GM12878 (cell line): ENCODE data around the gene KRTAP15-1. TPM values are rescaled to one million over a fixed set of nuclear protein-coding genes. Genes with fewer than 3 reads are reported as not detected.

ENCODE experiments used
- ATAC-seq: fragments of 200-7000 bp; cut with Tn5 transposase; 3 replicates; pipeline ENCODE4 v1.9.1; 2020; ENCODE audit warnings: mild to moderate bottlenecking, moderate library complexity
- BruUV-seq: library from RNA; stranded (reverse); fragments of 400-500 nt; replicated peaks from 2 replicates; lab custom pipeline; 2021; lab: Mats Ljungman, UMichigan
- CTCF ChIA-PET: fragments of 300-600 bp; sonication (Branson Sonifier 250); formaldehyde crosslinking; extraction: SDS; loops from one replicate; lab custom pipeline; 2021; ENCODE audit warnings: inconsistent platforms; lab: Yijun Ruan, JAX
- POLR2A ChIA-PET: fragments of 350-600 bp; formaldehyde crosslinking; extraction: SDS; loops from one replicate; lab custom pipeline; 2021; ENCODE audit warnings: inconsistent platforms; lab: Charles Lee
- RAD21 ChIA-PET: fragments of 300-600 bp; sonication (Branson Sonifier 250); formaldehyde crosslinking; loops from one replicate; lab custom pipeline; 2023; ENCODE audit warnings: antibody characterized with exemption; ENCODE audit not compliant: unreplicated experiment; lab: Charles Lee
- SMC1A ChIA-PET: fragments of 300-600 bp; sonication (Branson Sonifier 250); formaldehyde crosslinking; loops from one replicate; lab custom pipeline; 2023; ENCODE audit not compliant: unreplicated experiment, uncharacterized antibody; lab: Charles Lee
- DNase-seq: peaks from one replicate; pipeline ENCODE4 v3.0.0-alpha.2; 2011; ENCODE audit warnings: low read depth, low spot score
- FAIRE-seq: peaks from 3 replicates; lab custom pipeline; 2011; peaks lifted over from hg19 to GRCh38; lab: Jason Lieb, UNC
- H2AFZ ChIP-seq: 2 replicates; pipeline ENCODE4 v1.6.0; 2011; ENCODE audit warnings: low read depth, low read length, control low read depth; ENCODE audit not compliant: control insufficient read depth
- H3K27ac ChIP-seq: 2 replicates; pipeline ENCODE4 v1.5.1; 2011; ENCODE audit warnings: control low read depth; ENCODE audit not compliant: control insufficient read depth, insufficient read depth
- H3K27me3 ChIP-seq, 2 experiments: replicated peaks in 1 of 2; 2 replicates each; pipeline versions ENCODE4 v1.6.0 to v1.6.1; 2011; ENCODE audit warnings: low read length in 1 of 2; ENCODE audit not compliant: control insufficient read depth in 2 of 2, insufficient read depth in 2 of 2
- H3K36me3 ChIP-seq, 2 experiments: 2 replicates each; pipeline ENCODE4 v1.5.1; 2011; ENCODE audit warnings: low read length in 1 of 2; ENCODE audit not compliant: control insufficient read depth in 2 of 2, insufficient read depth in 2 of 2
- H3K4me1 ChIP-seq: 2 replicates; pipeline ENCODE4 v1.6.1; 2011; ENCODE audit warnings: mild to moderate bottlenecking, low read length, moderate library complexity, mixed read lengths; ENCODE audit not compliant: control insufficient read depth, insufficient read depth
- H3K4me2 ChIP-seq: 2 replicates; pipeline ENCODE4 v1.6.0; 2011; ENCODE audit warnings: control low read depth; ENCODE audit not compliant: control insufficient read depth, insufficient read depth
- H3K4me3 ChIP-seq: fragments of 200-600 bp; sonication (generic); 2 replicates; pipeline ENCODE4 v1.5.1; 2016
- H3K79me2 ChIP-seq: 2 replicates; pipeline ENCODE4 v1.6.0; 2011; ENCODE audit warnings: low read length; ENCODE audit not compliant: control insufficient read depth, insufficient read depth
- H3K9ac ChIP-seq: 2 replicates; pipeline ENCODE4 v1.8.0; 2011; ENCODE audit warnings: low read length, control low read depth, mixed read lengths; ENCODE audit not compliant: control insufficient read depth, insufficient read depth
- H3K9me3 ChIP-seq: replicated peaks from 3 replicates; pipeline ENCODE4 v1.5.1; 2011; ENCODE audit warnings: mild to moderate bottlenecking, low read length; ENCODE audit not compliant: control insufficient read depth, insufficient read depth
- H4K20me1 ChIP-seq: 2 replicates; pipeline ENCODE4 v1.6.0; 2011; ENCODE audit not compliant: control insufficient read depth, insufficient read depth
- ATF3 ChIP-seq: IDR thresholded peaks from 2 replicates; pipeline ENCODE4 v1.6.1; 2011; ENCODE audit warnings: low read depth, mild to moderate bottlenecking, low read length, moderate library complexity, borderline replicate concordance; ENCODE audit errors: extremely low read depth
- CEBPZ ChIP-seq: fragments of 150-350 bp; IDR thresholded peaks from 2 replicates; pipeline ENCODE4 v1.6.1; 2016; ENCODE audit warnings: low read depth, low read length
- E2F8 ChIP-seq: fragments of 450-650 bp; IDR thresholded peaks from 2 replicates; pipeline ENCODE4 v1.6.1; 2018; ENCODE audit warnings: mild to moderate bottlenecking, low read depth, moderate library complexity; ENCODE audit not compliant: partially characterized antibody
- EED ChIP-seq: sonication (generic); IDR thresholded peaks from 2 replicates; pipeline ENCODE4 v1.6.1; 2016; ENCODE audit warnings: antibody characterized with exemption, low read depth
- ELK1 ChIP-seq: IDR thresholded peaks from 2 replicates; pipeline ENCODE4 v1.6.1; 2012; ENCODE audit warnings: low read depth, low read length, improper control_type of control experiment
- PAX8 ChIP-seq: fragments of 450-650 bp; IDR thresholded peaks from 2 replicates; pipeline ENCODE4 v1.6.1; 2017; ENCODE audit warnings: mild to moderate bottlenecking, moderate library complexity
- PBX3 ChIP-seq: IDR thresholded peaks from 2 replicates; pipeline ENCODE4 v1.6.1; 2011; ENCODE audit warnings: mild to moderate bottlenecking, low read depth, low read length, moderate library complexity; ENCODE audit not compliant: insufficient replicate concordance
- SRF ChIP-seq, 2 experiments: IDR thresholded peaks; 2 replicates each; pipeline ENCODE4 v1.6.1; 2011; ENCODE audit warnings: low read depth in 2 of 2, low read length in 2 of 2, mild to moderate bottlenecking in 1 of 2, moderate library complexity in 1 of 2
- WGBS: methylation state at CpG from one replicate; pipeline ENCODE4 v1.1.6; 2016; ENCODE audit warnings: low lambda C conversion rate; ENCODE audit not compliant: insufficient replicate concordance, insufficient coverage; ENCODE audit errors: missing lambda C conversion rate; 5-methylcytosine and 5-hydroxymethylcytosine counted together
- in situ Hi-C: fragments of 300-500 bp; cut with MboI; formaldehyde crosslinking; loops from 9 replicates; pipeline ENCODE4 v1.14.3; 2018; ENCODE audit warnings: mixed read lengths
- intact Hi-C: fragments of 100-400 bp; cut with micrococcal nuclease; formaldehyde crosslinking; loops from one replicate; pipeline ENCODE4 v1.14.2; 2022; ENCODE audit not compliant: unreplicated experiment
- polyA plus RNA-seq, 11 experiments: library from polyadenylated mRNA; depleted of rRNA in 4 of 11; unstranded in 6 of 11; stranded (reverse) in 5 of 11; fragments of >200 nt; fragmentation: Nextera tagmentation in 4 of 11; fragmentation: Illumina TruSeq in 1 of 11; extraction: Ambion mirVana in 4 of 11; extraction: Trizol in 1 of 11; gene quantifications; 1 replicate in 1 of 11; 2 replicates in 10 of 11; pipeline versions ENCODE4 v1.2.1 to v1.2.3, GENCODE V29; 2011 to 2016; ENCODE audit warnings: inconsistent platforms in 2 of 11, missing spikeins in 2 of 11, low read depth in 1 of 11
- total RNA-seq, 4 experiments: library from RNA; depleted of rRNA in 3 of 4; stranded (reverse); fragments of >200 nt in 3 of 4; fragmentation: Illumina TruSeq in 1 of 4; extraction: Trizol in 1 of 4; gene quantifications; 2 replicates each; pipeline versions ENCODE4 v1.2.1 to v1.2.3, GENCODE V29; 2013 to 2021
- TF ChIP-seq, protein P1 (sequence below): fragments of 450-650 bp; conservative IDR thresholded peaks from 2 replicates; pipeline ENCODE4 v1.6.1; 2017; ENCODE audit warnings: mild to moderate bottlenecking, moderate library complexity

Gene KRTAP15-1
- total and polyA plus RNA-seq, 10 of the 15 experiments (the other 5 are each of a cell fraction or from before 2014, with no cell fraction given), result not detected

DNA sequence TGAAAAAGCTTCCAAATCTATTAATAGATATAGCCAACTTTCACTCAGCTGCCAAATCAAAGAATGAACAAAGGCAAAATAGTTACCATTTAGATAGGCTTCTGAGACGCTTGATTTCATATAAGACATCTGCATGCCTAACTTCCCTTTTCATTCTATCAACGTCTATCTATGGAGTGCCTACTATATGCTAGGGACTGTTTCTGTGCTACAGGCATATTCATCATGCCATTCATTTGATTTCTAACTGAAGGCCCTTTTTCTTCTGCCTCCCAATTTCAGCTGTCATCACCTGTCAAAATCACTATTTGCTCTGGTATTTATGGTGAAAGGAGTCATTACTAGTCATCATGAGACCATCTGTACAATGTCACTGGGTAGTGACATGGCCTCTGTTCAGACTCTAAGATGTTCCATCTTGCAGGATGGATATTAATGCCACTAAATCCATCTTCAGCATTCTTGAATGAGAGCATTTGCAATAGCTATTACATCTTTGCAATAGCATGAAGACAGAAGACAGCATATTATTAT lies 48.5 kb upstream of the KRTAP15-1 start (continued):
- TF ChIP-seq CEBPZ, result no peak
- no peak for TF ChIP-seq PBX3
- no peak for TF ChIP-seq PAX8

DNA sequence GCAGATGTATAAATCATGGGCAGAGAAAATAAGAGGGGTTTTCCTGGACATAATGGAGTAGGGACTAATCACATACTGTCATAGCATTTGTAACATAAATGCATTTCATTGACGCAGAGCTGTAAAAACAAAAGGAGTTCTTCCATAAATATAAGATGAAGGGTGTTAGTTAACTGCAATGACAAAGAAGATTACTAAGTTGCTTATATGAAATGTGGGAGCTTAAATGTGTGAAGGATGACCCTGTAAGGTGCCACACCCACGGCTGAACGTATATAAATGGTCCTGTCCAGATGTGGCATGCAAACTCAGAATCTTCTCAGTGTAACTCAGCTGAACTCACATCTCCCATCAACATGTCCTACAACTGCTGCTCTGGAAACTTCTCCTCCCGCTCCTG lies 44.3 kb upstream of the KRTAP15-1 start, which contains the start of gene KRTAP13-1:
TSS of gene KRTAP13-1 (plus strand) at position 301 of the 400 bp plus-strand sequence. CDS start at position 357, 56 bp downstream.
- Histone ChIP-seq H3K36me3 (no peaks in the 10 kb centered on the region), H3K9ac (no peak within 1 kb of the TSS), H3K4me3 (no peak within 1 kb of the TSS), H3K27ac (no peak within 1 kb of the TSS), H4K20me1 (no peaks in the 10 kb centered on the region), H3K79me2 (no peaks in the 10 kb centered on the region), H3K27me3 (no peaks in the 10 kb centered on the region), H3K4me1 (no peaks in the 10 kb centered on the region), H2AFZ (no peak within 1 kb of the TSS), H3K4me2 (no peak within 1 kb of the TSS), H3K9me3 (no peaks in the 10 kb centered on the region)
- POLR2A ChIA-PET, result no interaction called here
- RAD21 ChIA-PET, result no interaction called here
- no TSS peak for BruUV-seq
- FAIRE-seq (no peak), DNase-seq (no peak), ATAC-seq (no peak)
- intact Hi-C loops (no loop called here), in situ Hi-C loops (no loop called here)
- SMC1A ChIA-PET, result no interaction called here
- CTCF ChIA-PET, result no interaction called here
- WGBS, result 0% methylated on average over 4 of the region's 4 CpGs
- TF ChIP-seq E2F8 (no peak), SRF (IDR thresholded peaks at IDR 0.05; ENCODE audit: low read depth in 2 of 2, low read length in 2 of 2) (no peak), ATF3 (no peak), EED (no peak), ELK1 (no peak)
- TF ChIP-seq, protein P1, sequence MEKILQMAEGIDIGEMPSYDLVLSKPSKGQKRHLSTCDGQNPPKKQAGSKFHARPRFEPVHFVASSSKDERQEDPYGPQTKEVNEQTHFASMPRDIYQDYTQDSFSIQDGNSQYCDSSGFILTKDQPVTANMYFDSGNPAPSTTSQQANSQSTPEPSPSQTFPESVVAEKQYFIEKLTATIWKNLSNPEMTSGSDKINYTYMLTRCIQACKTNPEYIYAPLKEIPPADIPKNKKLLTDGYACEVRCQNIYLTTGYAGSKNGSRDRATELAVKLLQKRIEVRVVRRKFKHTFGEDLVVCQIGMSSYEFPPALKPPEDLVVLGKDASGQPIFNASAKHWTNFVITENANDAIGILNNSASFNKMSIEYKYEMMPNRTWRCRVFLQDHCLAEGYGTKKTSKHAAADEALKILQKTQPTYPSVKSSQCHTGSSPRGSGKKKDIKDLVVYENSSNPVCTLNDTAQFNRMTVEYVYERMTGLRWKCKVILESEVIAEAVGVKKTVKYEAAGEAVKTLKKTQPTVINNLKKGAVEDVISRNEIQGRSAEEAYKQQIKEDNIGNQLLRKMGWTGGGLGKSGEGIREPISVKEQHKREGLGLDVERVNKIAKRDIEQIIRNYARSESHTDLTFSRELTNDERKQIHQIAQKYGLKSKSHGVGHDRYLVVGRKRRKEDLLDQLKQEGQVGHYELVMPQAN, result no peak
